Bronchial smooth muscle cell (primary cell): ENCODE measurements around the gene SPATA2L. TPM values are rescaled to one million over a fixed set of nuclear protein-coding genes. Genes with fewer than 3 reads are reported as not detected.

Experiments
- total RNA-seq: library from RNA; depleted of rRNA; stranded (reverse); fragments of >200 nt; gene quantifications from 2 replicates; pipeline ENCODE4 v1.2.1, GENCODE V29; 2014

SPATA2L gene
- total RNA-seq: 5.0 and 6.4 TPM in 2 replicates

GRCh38 chr16:89701425-89702406 lies at the start of gene SPATA2L:
Gene SPATA2L, minus strand, starts transcription at chr16:89701705. Its CDS starts 473 bp downstream, at chr16:89701232.

GRCh38 chr16:89720813-89721545 lies 19.5 kb upstream of the SPATA2L start, which contains the start of the genes VPS9D1 and ZNF276:
Gene VPS9D1, minus strand, starts transcription at chr16:89720898. Its CDS starts 37 bp downstream, at chr16:89720861.
Gene ZNF276, plus strand, starts transcription at chr16:89721537. Its CDS starts 104 bp downstream, at chr16:89721641.

GRCh38 chr16:89686520-89687091 lies 14.9 kb downstream of the SPATA2L start, which contains the start of gene CDK10:
Gene CDK10, plus strand, starts transcription at chr16:89686689. Its CDS starts 22 bp downstream, at chr16:89686711.

GRCh38 chr16:89657442-89658220 lies 43.9 kb downstream of the SPATA2L start, which contains the start of the genes CHMP1A and SPATA33:
Gene CHMP1A, minus strand, starts transcription at chr16:89657708. Its CDS starts 120 bp downstream, at chr16:89657588.
Gene SPATA33, plus strand, starts transcription at chr16:89657836. Its CDS starts 76 bp downstream, at chr16:89657912.

Other genes with a start within 250 kb of the SPATA2L start
- 49.6 and 55.0 TPM in 2 replicates for gene ANKRD11, start 211.1 kb downstream of the SPATA2L start, total RNA-seq
- 124 and 126 TPM in 2 replicates for gene SPG7, start 193.3 kb downstream of the SPATA2L start, total RNA-seq
- 2,712 and 3,948 TPM in 2 replicates for gene RPL13, start 141.0 kb downstream of the SPATA2L start, total RNA-seq
- gene CPNE7, start 125.9 kb downstream of the SPATA2L start, total RNA-seq: 9.2 and 30.4 TPM in 2 replicates
- gene DPEP1, start 88.1 kb downstream of the SPATA2L start, total RNA-seq: under 0.01 and 0.26 TPM in 2 replicates
- 89.5 and 101 TPM in 2 replicates for gene CHMP1A, start 44.0 kb downstream of the SPATA2L start, total RNA-seq
- 2.5 and 2.7 TPM in 2 replicates for gene SPATA33, start 43.9 kb downstream of the SPATA2L start, total RNA-seq
- 28.9 and 34.5 TPM in 2 replicates for gene CDK10, start 15.0 kb downstream of the SPATA2L start, total RNA-seq
- 8.0 and 9.0 TPM in 2 replicates for gene VPS9D1, start 19.2 kb upstream of the SPATA2L start, total RNA-seq
- gene ZNF276, start 19.8 kb upstream of the SPATA2L start, total RNA-seq: 7.4 and 9.8 TPM in 2 replicates
- gene FANCA, start 114.9 kb upstream of the SPATA2L start, total RNA-seq: 1.5 and 3.9 TPM in 2 replicates
- gene SPIRE2, start 126.8 kb upstream of the SPATA2L start, total RNA-seq: 1.5 and 1.6 TPM in 2 replicates
- 240 and 255 TPM in 2 replicates for gene TCF25, start 171.9 kb upstream of the SPATA2L start, total RNA-seq
- 6.4 and 7.4 TPM in 2 replicates for gene MC1R, start 217.2 kb upstream of the SPATA2L start, total RNA-seq
- 574 and 719 TPM in 2 replicates for gene TUBB3, start 221.6 kb upstream of the SPATA2L start, total RNA-seq
- gene DEF8, start 247.1 kb upstream of the SPATA2L start, total RNA-seq: 91.7 and 95.3 TPM in 2 replicates